Activated CD4-positive, alpha-beta T cell treated with anti-CD3 and anti-CD28 coated beads, Interleukin-2, Interleukin-4, amounts not matched to agents 100 ng/mL and 50 ng/mL, durations not matched to agents 16 hours and 8 hours (primary cell): ENCODE measurements around the gene RYK.
"Not testable (repeated sequence)": the region's sequence is repeated elsewhere in the genome, so short reads cannot be mapped to it uniquely, and the experiment has no call there.

Experiments used
- DNase-seq: peaks from one replicate; pipeline ENCODE4 v3.0.0-alpha.2; 2020; ENCODE audit warnings: low spot score

The RYK gene

GRCh38 chr3:134216191-134216764, 34.4 kb downstream of the RYK start:
- DNase-seq = no peak

GRCh38 chr3:134214239-134214638, 36.4 kb downstream of the RYK start:
- no peak for DNase-seq

GRCh38 chr3:134212967-134213665, 37.5 kb downstream of the RYK start:
- peak; percentile 86 for DNase-seq

GRCh38 chr3:134211797-134212196, 38.9 kb downstream of the RYK start:
- no peak for DNase-seq

GRCh38 chr3:134205451-134205850, 45.2 kb downstream of the RYK start:
- no peak for DNase-seq

- DNase-seq = no peak
Measured at GRCh38 chr3:134201201-134202130, 49.2 kb downstream of the RYK start.

- not testable (repeated sequence) for DNase-seq
Measured at GRCh38 chr3:134199880-134200279, 50.8 kb downstream of the RYK start.

- DNase-seq = no peak
Measured at GRCh38 chr3:134199240-134199639, 51.4 kb downstream of the RYK start.

GRCh38 chr3:134198414-134198813, 52.2 kb downstream of the RYK start:
- peak; percentile 12 for DNase-seq

- peak; percentile 70 for DNase-seq
Measured at GRCh38 chr3:134197681-134198261, 52.9 kb downstream of the RYK start.

- DNase-seq = no peak
Measured at GRCh38 chr3:134194247-134194646, 56.4 kb downstream of the RYK start.

- DNase-seq = no peak
Measured at GRCh38 chr3:134190250-134190649, 60.4 kb downstream of the RYK start.

- no peak for DNase-seq
Measured at GRCh38 chr3:134189849-134190248, 60.8 kb downstream of the RYK start.

GRCh38 chr3:134186391-134186790, 64.3 kb downstream of the RYK start:
- DNase-seq = no peak

GRCh38 chr3:134180761-134181160, 69.9 kb downstream of the RYK start:
- DNase-seq = no peak

GRCh38 chr3:134179508-134179907, 71.2 kb downstream of the RYK start:
- no peak for DNase-seq

GRCh38 chr3:134163096-134163495, 87.6 kb downstream of the RYK start:
- no peak for DNase-seq

GRCh38 chr3:134161898-134162615, 88.6 kb downstream of the RYK start:
- DNase-seq = no peak

- no peak for DNase-seq
Measured at GRCh38 chr3:134155446-134155845, 95.2 kb downstream of the RYK start.

GRCh38 chr3:134153761-134154160, 96.9 kb downstream of the RYK start:
- no peak for DNase-seq

- DNase-seq = no peak
Measured at GRCh38 chr3:134150476-134150875, 100.2 kb downstream of the RYK start.

- no peak for DNase-seq
Measured at GRCh38 chr3:134149286-134149685, 101.4 kb downstream of the RYK start.
